ENCODE results near the gene POLD1.
A peak's percentile ranks its signal among the peaks of the same experiment; 100 is the strongest.
"Not testable (repeated sequence)": the region's sequence is repeated elsewhere in the genome, so short reads cannot be mapped to it uniquely, and the experiment has no call there.

Gene POLD1

DNA sequence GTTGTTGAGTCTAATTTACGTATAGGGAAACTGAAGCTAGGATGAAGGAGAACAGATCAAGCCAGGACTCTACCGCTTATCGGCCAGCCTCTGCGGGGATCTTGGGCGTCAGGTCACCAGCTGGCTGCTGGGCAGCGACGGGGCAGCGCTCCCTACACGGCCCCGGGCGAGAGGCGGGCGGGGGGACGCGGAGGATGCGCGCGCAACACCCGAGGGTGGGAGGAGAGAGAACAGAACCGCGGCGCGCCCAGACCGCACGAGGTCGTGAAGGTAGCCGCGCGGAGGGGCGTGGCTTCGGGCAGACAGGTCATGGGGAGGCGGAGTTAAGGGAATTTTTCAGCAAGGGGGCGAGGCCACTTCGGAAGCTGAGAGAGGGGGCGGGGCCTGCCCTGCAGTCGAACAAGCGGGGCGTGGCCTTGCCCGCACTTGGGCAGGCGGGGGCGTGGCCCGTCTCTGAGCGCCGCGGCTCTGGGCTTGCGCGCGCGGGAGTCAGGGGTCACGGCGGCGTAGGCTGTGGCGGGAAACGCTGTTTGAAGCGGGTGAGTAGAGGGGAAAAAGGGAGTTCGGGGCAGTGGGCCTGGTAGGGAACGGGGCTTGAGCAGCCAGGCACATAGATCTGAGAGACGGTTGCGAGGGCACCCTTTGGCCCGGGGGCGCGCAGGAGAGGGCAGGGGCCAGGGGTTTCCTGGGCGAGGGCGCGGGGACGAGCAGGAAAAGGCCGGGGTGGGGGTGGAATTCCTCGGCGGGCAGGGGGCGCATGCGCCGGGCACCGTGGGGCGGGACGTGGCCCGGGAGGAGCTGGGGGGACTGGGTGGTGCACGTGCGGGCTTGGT, at the start of gene POLD1:
Gene POLD1 (plus strand): TSS at position 496 of the 833 bp plus-strand sequence. CDS start 14,505 bp downstream, outside the sequence.
- peak; percentile 98 to 99 for DNase-seq (ENCODE audit: low read depth in 2 of 2)

- DNase-seq (ENCODE audit: low read depth in 2 of 2): no peak
These were observed 49.3 kb upstream of the POLD1 start for GRCh38 chr19:50334741-50335421.

GRCh38 chr19:50337031-50337430, 47.1 kb upstream of the POLD1 start:
- not testable (repeated sequence) for DNase-seq (ENCODE audit: low read depth in 2 of 2)

DNA sequence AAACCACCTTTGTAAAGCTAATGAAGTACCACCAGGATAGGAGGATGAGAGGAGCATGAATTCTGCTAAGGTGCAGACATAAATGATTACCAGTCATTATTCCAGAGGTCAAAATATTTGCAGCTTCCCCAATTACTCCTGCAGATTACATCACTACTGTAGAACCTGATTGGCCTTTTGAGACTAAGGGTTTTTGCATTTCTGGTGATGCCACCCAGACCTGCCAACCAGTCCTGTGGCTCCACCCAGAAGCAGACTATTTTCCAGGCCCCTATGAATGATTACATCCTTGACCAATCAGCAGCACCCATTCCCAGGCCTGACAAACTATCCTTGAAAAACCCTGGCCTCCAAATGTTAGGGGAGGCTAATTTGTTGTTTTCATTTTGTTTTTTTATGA, 43.8 kb upstream of the POLD1 start:
- no peak for DNase-seq (ENCODE audit: low read depth in 2 of 2)

GRCh38 chr19:50341091-50341564, 43.0 kb upstream of the POLD1 start:
- DNase-seq (ENCODE audit: low read depth in 2 of 2): no peak

DNA sequence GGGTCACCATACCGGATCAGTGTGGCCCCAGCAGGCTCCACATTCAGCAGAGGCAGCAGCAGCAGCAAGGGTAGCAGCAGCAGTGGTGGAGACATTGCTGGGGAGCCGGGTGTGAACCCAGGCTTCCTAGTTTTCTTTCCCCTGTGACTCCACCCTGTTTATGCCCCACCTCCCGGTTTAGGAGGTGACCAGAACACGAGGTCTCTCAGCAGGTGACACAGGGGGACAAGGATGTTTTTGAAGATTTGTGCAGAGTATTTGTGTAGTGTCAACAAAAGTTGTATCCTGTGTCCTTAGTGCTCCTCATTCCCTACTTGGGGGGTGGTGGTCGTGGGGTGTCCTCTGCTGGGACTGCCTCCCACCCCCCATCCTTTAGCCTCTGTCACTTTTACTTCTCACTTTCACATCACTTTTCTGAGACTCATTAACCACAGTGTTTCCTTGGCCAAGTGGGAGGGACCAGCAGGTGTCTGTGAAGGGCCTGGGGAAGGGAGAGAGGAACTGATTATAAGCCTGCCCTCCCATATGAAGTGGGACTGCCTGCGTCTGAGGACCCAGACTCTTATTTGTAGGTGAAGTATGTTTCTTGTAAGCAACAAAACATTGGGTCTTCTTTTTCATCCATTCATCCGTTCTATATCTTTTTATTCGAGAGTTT, 39.4 kb upstream of the POLD1 start:
- no peak for DNase-seq (ENCODE audit: low read depth in 2 of 2)

DNA sequence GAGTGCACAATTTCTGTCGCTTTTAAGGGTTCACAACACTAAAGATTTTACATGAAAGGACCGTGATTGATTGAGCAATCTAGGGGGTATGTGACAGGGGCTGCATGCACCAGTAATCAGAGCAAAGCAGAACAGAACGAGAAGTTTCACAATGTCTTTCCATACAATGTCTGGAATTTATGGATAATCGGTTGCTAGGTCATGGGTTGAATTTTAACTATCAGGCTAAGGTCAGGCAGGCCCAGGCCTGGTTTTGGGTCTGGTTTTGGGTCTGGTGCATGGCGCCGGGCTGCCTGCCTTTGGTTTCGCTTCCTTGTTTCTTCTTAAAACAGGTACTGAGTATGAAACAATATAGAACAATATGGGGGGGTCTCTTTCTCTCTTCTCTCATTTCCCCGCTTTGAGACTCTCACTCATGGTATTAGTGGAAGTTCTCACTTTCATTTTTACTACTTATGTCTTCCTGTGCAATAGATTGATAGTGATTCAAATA, 37.0 kb upstream of the POLD1 start:
- DNase-seq (ENCODE audit: low read depth in 2 of 2): not testable (repeated sequence)

DNA sequence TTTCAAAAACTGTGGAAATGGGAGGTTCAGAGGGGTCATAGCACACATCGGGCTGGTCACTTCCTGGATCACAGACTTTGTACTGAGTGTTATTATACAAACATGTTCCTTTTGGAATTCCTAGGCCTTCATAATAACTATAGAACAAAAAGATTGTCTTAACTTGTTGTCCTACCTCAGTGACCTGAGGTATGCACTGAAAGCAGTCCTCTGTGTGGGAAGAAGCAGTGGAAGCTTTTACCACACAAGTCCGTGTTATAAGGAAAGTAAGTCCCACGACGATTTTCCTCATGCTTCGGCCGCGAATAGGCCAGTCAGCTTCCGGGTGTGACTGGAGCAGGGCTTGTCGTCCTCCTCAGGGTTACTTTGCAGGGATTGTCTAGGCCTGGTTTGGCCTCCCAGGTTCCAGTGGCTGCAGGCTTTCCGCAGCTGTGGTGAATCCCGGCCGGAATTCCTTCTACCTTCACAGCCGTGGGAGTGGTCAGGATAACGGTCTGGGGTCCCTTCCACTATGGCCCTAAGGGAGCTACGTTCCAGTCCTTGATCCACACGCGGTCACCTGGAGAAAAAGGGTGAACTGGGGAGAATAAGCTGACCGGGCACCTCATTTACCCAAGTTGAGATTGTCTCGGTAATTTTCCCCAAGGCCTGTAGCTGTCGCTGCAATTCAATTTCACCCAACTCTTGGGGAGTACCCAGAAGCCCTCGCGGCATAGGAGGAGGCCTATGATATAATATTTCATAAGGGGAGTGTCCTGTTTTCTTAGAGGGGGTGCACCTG, 34.7 kb upstream of the POLD1 start:
- no peak for DNase-seq (ENCODE audit: low read depth in 2 of 2)

- DNase-seq (ENCODE audit: low read depth in 2 of 2): no peak
These were observed 31.9 kb upstream of the POLD1 start for GRCh38 chr19:50352242-50352641.

GRCh38 chr19:50353487-50353880, 30.7 kb upstream of the POLD1 start:
- not testable (repeated sequence) for DNase-seq (ENCODE audit: low read depth in 2 of 2)

DNA sequence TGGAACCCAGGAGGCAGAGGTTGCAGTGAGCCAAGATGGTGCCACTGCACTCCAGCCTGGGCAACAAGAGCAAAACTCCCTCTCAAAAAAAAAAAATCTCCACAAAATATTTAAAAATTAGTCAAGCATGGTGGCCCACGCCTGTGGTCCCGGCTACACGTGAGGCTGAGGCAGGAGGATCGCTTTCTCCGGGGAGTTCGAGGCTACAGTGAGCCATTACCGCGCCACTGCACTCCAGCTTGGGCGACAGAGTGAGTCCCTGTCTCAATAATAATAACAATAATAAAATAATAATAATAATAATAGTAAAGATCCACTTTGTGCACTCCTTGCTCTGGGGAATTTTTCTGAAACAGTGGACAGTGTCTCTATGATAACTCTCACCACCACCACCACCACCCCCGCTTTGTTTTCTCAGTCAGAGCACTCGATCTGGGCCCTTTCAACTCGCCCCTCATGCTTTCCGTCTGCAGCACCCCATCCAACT, 27.4 kb upstream of the POLD1 start:
- no peak for DNase-seq (ENCODE audit: low read depth in 2 of 2)

GRCh38 chr19:50357178-50358100, 26.7 kb upstream of the POLD1 start:
- DNase-seq (ENCODE audit: low read depth in 2 of 2): peak; percentile 79 to 85

- DNase-seq (ENCODE audit: low read depth in 2 of 2): peak; percentile 60 to 73
These were observed 25.4 kb upstream of the POLD1 start for GRCh38 chr19:50358483-50359327.

DNA sequence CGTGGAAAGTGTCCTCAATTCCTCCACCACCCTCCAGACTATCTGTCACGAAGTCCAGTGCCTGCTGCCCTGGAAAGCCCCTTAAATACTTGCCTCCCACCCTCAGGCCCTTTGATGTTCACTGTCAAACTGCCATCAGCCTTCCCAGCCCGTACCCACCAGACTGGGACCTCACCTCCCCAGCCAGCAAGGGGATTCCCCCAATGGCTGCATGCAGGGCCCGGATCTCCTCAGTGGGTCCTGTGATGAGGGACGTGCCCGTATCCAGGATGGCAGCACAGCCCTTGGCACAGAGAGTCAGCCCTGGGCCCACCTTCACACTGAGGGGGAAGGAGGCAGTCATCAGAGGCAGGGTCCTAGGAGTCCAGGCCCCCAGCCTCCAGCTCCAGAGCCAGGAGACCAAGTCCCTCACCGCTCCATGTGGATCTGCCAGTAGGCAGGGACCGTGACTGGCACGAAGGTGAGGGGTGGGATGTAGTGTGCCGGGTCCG, 24.8 kb upstream of the POLD1 start:
- DNase-seq (ENCODE audit: low read depth in 2 of 2): no peak

- DNase-seq (ENCODE audit: low read depth in 2 of 2): peak; percentile 39 to 40
These were observed 22.7 kb upstream of the POLD1 start for GRCh38 chr19:50361290-50362029.

DNA sequence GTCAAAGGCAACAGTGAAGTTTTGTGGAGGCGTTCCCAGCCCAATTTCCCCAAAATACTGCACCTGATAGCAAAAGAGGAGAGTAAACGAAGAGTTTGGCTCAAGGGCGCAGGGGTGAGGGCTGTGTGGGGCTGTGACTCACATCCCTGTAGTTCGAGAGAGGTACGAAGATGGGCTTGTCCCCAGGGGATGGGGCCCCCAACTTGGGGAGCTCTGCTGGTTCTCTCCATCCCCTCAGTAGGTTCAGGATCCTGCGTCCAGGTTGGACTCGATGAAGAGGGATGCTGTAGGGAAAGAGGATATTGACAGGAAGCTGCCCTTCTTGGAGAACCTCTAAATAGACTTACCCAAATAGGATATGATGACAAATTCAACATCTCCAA, 22.1 kb upstream of the POLD1 start:
- no peak for DNase-seq (ENCODE audit: low read depth in 2 of 2)

- peak in 1 of 2 donors; percentile 49 for DNase-seq (ENCODE audit: low read depth in 2 of 2)
These were observed 21.3 kb upstream of the POLD1 start for GRCh38 chr19:50362656-50363424.
